Measurements from ENCODE around the gene TAS1R1. TPM values are rescaled to one million over a fixed set of nuclear protein-coding genes. Genes with fewer than 3 reads are reported as not detected.

The TAS1R1 gene
- total and polyA plus RNA-seq, 2 experiments from 2014 or later = 0.19 TPM; not detected in 1

DNA sequence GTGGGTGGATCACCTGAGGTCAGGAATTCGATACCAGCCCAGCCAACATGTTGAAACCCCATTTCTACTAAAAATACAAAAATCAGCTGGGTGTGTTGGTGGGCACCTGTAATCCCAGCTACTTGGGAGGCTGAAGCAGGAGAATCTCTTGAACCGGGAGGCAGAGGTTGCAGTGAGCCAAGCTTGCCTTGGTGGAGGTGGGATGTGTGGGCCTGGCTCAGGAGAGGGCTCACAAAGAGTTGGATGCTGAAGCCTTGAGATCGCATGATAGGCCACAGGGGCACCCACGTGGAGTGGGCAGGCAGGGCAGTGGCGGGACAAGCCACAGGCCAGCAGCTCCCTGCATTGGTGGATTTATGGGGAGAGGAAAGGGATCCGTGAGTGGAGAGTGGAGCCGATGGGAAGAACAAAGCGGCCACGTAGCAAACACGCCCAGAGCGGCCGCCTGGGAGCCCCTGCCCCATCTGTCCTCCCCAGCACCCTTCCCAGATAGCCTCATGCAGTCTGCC, 73.9 kb downstream of the TAS1R1 start (continued):
- TF ChIP-seq, protein P1, sequence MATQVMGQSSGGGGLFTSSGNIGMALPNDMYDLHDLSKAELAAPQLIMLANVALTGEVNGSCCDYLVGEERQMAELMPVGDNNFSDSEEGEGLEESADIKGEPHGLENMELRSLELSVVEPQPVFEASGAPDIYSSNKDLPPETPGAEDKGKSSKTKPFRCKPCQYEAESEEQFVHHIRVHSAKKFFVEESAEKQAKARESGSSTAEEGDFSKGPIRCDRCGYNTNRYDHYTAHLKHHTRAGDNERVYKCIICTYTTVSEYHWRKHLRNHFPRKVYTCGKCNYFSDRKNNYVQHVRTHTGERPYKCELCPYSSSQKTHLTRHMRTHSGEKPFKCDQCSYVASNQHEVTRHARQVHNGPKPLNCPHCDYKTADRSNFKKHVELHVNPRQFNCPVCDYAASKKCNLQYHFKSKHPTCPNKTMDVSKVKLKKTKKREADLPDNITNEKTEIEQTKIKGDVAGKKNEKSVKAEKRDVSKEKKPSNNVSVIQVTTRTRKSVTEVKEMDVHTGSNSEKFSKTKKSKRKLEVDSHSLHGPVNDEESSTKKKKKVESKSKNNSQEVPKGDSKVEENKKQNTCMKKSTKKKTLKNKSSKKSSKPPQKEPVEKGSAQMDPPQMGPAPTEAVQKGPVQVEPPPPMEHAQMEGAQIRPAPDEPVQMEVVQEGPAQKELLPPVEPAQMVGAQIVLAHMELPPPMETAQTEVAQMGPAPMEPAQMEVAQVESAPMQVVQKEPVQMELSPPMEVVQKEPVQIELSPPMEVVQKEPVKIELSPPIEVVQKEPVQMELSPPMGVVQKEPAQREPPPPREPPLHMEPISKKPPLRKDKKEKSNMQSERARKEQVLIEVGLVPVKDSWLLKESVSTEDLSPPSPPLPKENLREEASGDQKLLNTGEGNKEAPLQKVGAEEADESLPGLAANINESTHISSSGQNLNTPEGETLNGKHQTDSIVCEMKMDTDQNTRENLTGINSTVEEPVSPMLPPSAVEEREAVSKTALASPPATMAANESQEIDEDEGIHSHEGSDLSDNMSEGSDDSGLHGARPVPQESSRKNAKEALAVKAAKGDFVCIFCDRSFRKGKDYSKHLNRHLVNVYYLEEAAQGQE (IDR thresholded peaks at IDR 0.05; ENCODE audit: unreplicated experiment) = no peak
- TF ChIP-seq NANOG (IDR thresholded peaks at IDR 0.05; ENCODE audit: borderline replicate concordance) = no peak
- TF ChIP-seq, protein P2, sequence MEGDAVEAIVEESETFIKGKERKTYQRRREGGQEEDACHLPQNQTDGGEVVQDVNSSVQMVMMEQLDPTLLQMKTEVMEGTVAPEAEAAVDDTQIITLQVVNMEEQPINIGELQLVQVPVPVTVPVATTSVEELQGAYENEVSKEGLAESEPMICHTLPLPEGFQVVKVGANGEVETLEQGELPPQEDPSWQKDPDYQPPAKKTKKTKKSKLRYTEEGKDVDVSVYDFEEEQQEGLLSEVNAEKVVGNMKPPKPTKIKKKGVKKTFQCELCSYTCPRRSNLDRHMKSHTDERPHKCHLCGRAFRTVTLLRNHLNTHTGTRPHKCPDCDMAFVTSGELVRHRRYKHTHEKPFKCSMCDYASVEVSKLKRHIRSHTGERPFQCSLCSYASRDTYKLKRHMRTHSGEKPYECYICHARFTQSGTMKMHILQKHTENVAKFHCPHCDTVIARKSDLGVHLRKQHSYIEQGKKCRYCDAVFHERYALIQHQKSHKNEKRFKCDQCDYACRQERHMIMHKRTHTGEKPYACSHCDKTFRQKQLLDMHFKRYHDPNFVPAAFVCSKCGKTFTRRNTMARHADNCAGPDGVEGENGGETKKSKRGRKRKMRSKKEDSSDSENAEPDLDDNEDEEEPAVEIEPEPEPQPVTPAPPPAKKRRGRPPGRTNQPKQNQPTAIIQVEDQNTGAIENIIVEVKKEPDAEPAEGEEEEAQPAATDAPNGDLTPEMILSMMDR (conservative IDR thresholded peaks at IDR 0.05; ENCODE audit: low read depth in 2 of 2) = no peak
- TF ChIP-seq ZNF114 (CRISPR knock-in tag; IDR thresholded peaks at IDR 0.05) = no peak

Small RNAs within 50 kb of the gene (small RNA-seq; reads per million reads assigned to genes)
- gene RNU6-731P (ENCODE audit: low replicate concordance) = not detected

Other genes with a start within 250 kb of the TAS1R1 start
- gene ACOT7, start 161.5 kb upstream of the TAS1R1 start, total RNA-seq (2014; rRNA removed; shearing (Covaris generic)) = 167 and 172 TPM in 2 replicates
- 169 TPM in 2 replicates for gene ACOT7, start 161.5 kb upstream of the TAS1R1 start, polyA plus RNA-seq (2016; fragmentation: Nextera tagmentation; extraction: Ambion mirVana)
- 1.2 and 1.6 TPM in 2 replicates for gene HES2, start 135.4 kb upstream of the TAS1R1 start, total RNA-seq (2014; rRNA removed; shearing (Covaris generic))
- gene HES2, start 135.4 kb upstream of the TAS1R1 start, polyA plus RNA-seq (2016; fragmentation: Nextera tagmentation; extraction: Ambion mirVana) = 1.1 and 2.1 TPM in 2 replicates
- gene ESPN, start 130.5 kb upstream of the TAS1R1 start, total RNA-seq (2014; rRNA removed; shearing (Covaris generic)) = 12.7 and 13.6 TPM in 2 replicates
- gene ESPN, start 130.5 kb upstream of the TAS1R1 start, polyA plus RNA-seq (2016; fragmentation: Nextera tagmentation; extraction: Ambion mirVana) = 12.2 and 13.5 TPM in 2 replicates
- 25.3 and 26.3 TPM in 2 replicates for gene TNFRSF25, start 89.1 kb upstream of the TAS1R1 start, total RNA-seq (2014; rRNA removed; shearing (Covaris generic))
- gene TNFRSF25, start 89.1 kb upstream of the TAS1R1 start, polyA plus RNA-seq (2016; fragmentation: Nextera tagmentation; extraction: Ambion mirVana) = 13.6 and 15.2 TPM in 2 replicates
- 25.8 and 26.4 TPM in 2 replicates for gene PLEKHG5, start 63.6 kb upstream of the TAS1R1 start, total RNA-seq (2014; rRNA removed; shearing (Covaris generic))
- gene PLEKHG5, start 63.6 kb upstream of the TAS1R1 start, polyA plus RNA-seq (2016; fragmentation: Nextera tagmentation; extraction: Ambion mirVana) = 9.0 and 10.2 TPM in 2 replicates
- 44.6 and 48.5 TPM in 2 replicates for gene NOL9, start 794 bp upstream of the TAS1R1 start, total RNA-seq (2014; rRNA removed; shearing (Covaris generic))
- gene NOL9, start 794 bp upstream of the TAS1R1 start, polyA plus RNA-seq (2016; fragmentation: Nextera tagmentation; extraction: Ambion mirVana) = 11.4 and 13.2 TPM in 2 replicates
- 21.0 and 25.5 TPM in 2 replicates for gene ZBTB48, start 24.7 kb downstream of the TAS1R1 start, total RNA-seq (2014; rRNA removed; shearing (Covaris generic))
- 17.3 and 18.0 TPM in 2 replicates for gene ZBTB48, start 24.7 kb downstream of the TAS1R1 start, polyA plus RNA-seq (2016; fragmentation: Nextera tagmentation; extraction: Ambion mirVana)
- gene KLHL21, start 47.6 kb downstream of the TAS1R1 start, total RNA-seq (2014; rRNA removed; shearing (Covaris generic)) = 31.1 and 35.9 TPM in 2 replicates
- 7.3 and 7.8 TPM in 2 replicates for gene KLHL21, start 47.6 kb downstream of the TAS1R1 start, polyA plus RNA-seq (2016; fragmentation: Nextera tagmentation; extraction: Ambion mirVana)
- 33.2 and 37.1 TPM in 2 replicates for gene PHF13, start 58.4 kb downstream of the TAS1R1 start, total RNA-seq (2014; rRNA removed; shearing (Covaris generic))
- 10.4 and 12.1 TPM in 2 replicates for gene PHF13, start 58.4 kb downstream of the TAS1R1 start, polyA plus RNA-seq (2016; fragmentation: Nextera tagmentation; extraction: Ambion mirVana)
- gene THAP3, start 69.6 kb downstream of the TAS1R1 start, total RNA-seq (2014; rRNA removed; shearing (Covaris generic)) = 15.1 and 18.6 TPM in 2 replicates
- 20.9 and 23.8 TPM in 2 replicates for gene THAP3, start 69.6 kb downstream of the TAS1R1 start, polyA plus RNA-seq (2016; fragmentation: Nextera tagmentation; extraction: Ambion mirVana)
- 67.2 and 69.8 TPM in 2 replicates for gene DNAJC11, start 146.5 kb downstream of the TAS1R1 start, total RNA-seq (2014; rRNA removed; shearing (Covaris generic))
- gene DNAJC11, start 146.5 kb downstream of the TAS1R1 start, polyA plus RNA-seq (2016; fragmentation: Nextera tagmentation; extraction: Ambion mirVana) = 48.4 and 51.7 TPM in 2 replicates
- 115 and 119 TPM in 2 replicates for gene CAMTA1, start 230.1 kb downstream of the TAS1R1 start, total RNA-seq (2014; rRNA removed; shearing (Covaris generic))
- gene CAMTA1, start 230.1 kb downstream of the TAS1R1 start, polyA plus RNA-seq (2016; fragmentation: Nextera tagmentation; extraction: Ambion mirVana) = 519 and 580 TPM in 2 replicates